Ammon's horn (tissue), 1 donor: Measurements from ENCODE around the gene WDR54.
"Not testable (repeated sequence)": the region's sequence is repeated elsewhere in the genome, so short reads cannot be mapped to it uniquely, and the experiment has no call there.

ENCODE experiments used
- DNase-seq: peaks from one replicate; pipeline ENCODE4 v3.0.0-alpha.2; 2016; ENCODE audit warnings: low spot score

Gene WDR54

GRCh38 chr2:74429487-74430451, 8.2 kb downstream of the WDR54 start:
- no peak for DNase-seq

GRCh38 chr2:74430502-74430901, 9.0 kb downstream of the WDR54 start:
- DNase-seq: no peak

- DNase-seq: no peak
Observed at GRCh38 chr2:74436111-74436805, 14.7 kb downstream of the WDR54 start.

GRCh38 chr2:74436848-74437695, 15.5 kb downstream of the WDR54 start:
- DNase-seq: no peak

- DNase-seq: no peak
Observed at GRCh38 chr2:74438248-74438647, 16.7 kb downstream of the WDR54 start.

GRCh38 chr2:74439373-74439772, 17.8 kb downstream of the WDR54 start:
- no peak for DNase-seq

GRCh38 chr2:74439803-74440377, 18.4 kb downstream of the WDR54 start:
- DNase-seq: peak; percentile 95

- DNase-seq: peak; percentile 93
Observed at GRCh38 chr2:74440378-74441169, 19.0 kb downstream of the WDR54 start.

- DNase-seq: no peak
Observed at GRCh38 chr2:74441170-74441689, 19.7 kb downstream of the WDR54 start.

GRCh38 chr2:74441690-74442482, 20.4 kb downstream of the WDR54 start, which contains the start of gene RTKN:
Gene RTKN, minus strand, starts transcription at chr2:74441937. Its CDS starts 121 bp downstream, at chr2:74441816.
- peak; percentile 1 for DNase-seq

- not testable (repeated sequence) for DNase-seq
Observed at GRCh38 chr2:74442483-74443297, 21.2 kb downstream of the WDR54 start.

- peak; percentile 1 for DNase-seq
Observed at GRCh38 chr2:74444498-74445318, 23.2 kb downstream of the WDR54 start.

GRCh38 chr2:74447230-74447999, 25.9 kb downstream of the WDR54 start:
- DNase-seq: no peak

GRCh38 chr2:74448771-74449170, 27.2 kb downstream of the WDR54 start:
- no peak for DNase-seq

- no peak for DNase-seq
Observed at GRCh38 chr2:74450570-74451190, 29.1 kb downstream of the WDR54 start.

- peak; percentile 98 for DNase-seq
Observed at GRCh38 chr2:74454654-74455511, 33.4 kb downstream of the WDR54 start, which contains the start of gene INO80B. Gene INO80B, plus strand, starts transcription at chr2:74455087. Its CDS starts 30 bp downstream, at chr2:74455117.
